Measurements from ENCODE around the gene KIRREL3.
"Not testable (repeated sequence)": the region's sequence is repeated elsewhere in the genome, so short reads cannot be mapped to it uniquely, and the experiment has no call there.

Gene KIRREL3

GRCh38 chr11:126959700-126960099, 40.9 kb downstream of the KIRREL3 start:
- Histone ChIP-seq H3K4me2 (ENCODE audit: low read depth, low read length, poor library complexity, severe bottlenecking) (no peak overlapping the region), H3K9me3 (ENCODE audit: insufficient read depth, low read length) (no peaks in the 10 kb centered on the region), H2AFZ (ENCODE audit: low read depth, low read length, severe bottlenecking) (no peak overlapping the region), H3K4me3 (ENCODE audit: insufficient read depth, low read length, poor library complexity, severe bottlenecking) (no peak overlapping the region), H3K27ac (ENCODE audit: low read depth, low read length) (no peak overlapping the region), H3K27me3 (ENCODE audit: low read length) (no peaks in the 10 kb centered on the region), H3K79me2 (ENCODE audit: insufficient read depth, low read length) (no peaks in the 10 kb centered on the region), H4K20me1 (ENCODE audit: low read depth, low read length) (no peaks in the 10 kb centered on the region), H3F3A (ENCODE audit: insufficient read depth) (no peaks in the 10 kb centered on the region), H3K9me2 (replicated peaks; ENCODE audit: insufficient read depth, low read length) (no peaks in the 10 kb centered on the region), H3K36me3 (ENCODE audit: low read length) (no peaks in the 10 kb centered on the region), H3K9ac (ENCODE audit: low read length) (no peak overlapping the region)
- TF ChIP-seq EZH2phosphoT487 (conservative IDR thresholded peaks at IDR 0.05; ENCODE audit: low read length): no peak
- no peak for TF ChIP-seq CTCF (IDR thresholded peaks at IDR 0.05; ENCODE audit: insufficient read depth, low read length, poor library complexity, severe bottlenecking)

GRCh38 chr11:126956635-126957034, 43.9 kb downstream of the KIRREL3 start:
- Histone ChIP-seq H4K20me1 (ENCODE audit: low read depth, low read length) (no peaks in the 10 kb centered on the region), H3K4me3 (ENCODE audit: insufficient read depth, low read length, poor library complexity, severe bottlenecking) (no peak overlapping the region), H3K9me3 (ENCODE audit: insufficient read depth, low read length) (no peaks in the 10 kb centered on the region), H3K36me3 (ENCODE audit: low read length) (no peaks in the 10 kb centered on the region), H3F3A (ENCODE audit: insufficient read depth) (no peaks in the 10 kb centered on the region), H3K27ac (ENCODE audit: low read depth, low read length) (no peak overlapping the region), H3K9me2 (replicated peaks; ENCODE audit: insufficient read depth, low read length) (no peaks in the 10 kb centered on the region), H3K4me2 (ENCODE audit: low read depth, low read length, poor library complexity, severe bottlenecking) (no peak overlapping the region), H2AFZ (ENCODE audit: low read depth, low read length, severe bottlenecking) (no peak overlapping the region), H3K27me3 (ENCODE audit: low read length) (no peaks in the 10 kb centered on the region), H3K9ac (ENCODE audit: low read length) (no peak overlapping the region), H3K79me2 (ENCODE audit: insufficient read depth, low read length) (no peaks in the 10 kb centered on the region)
- TF ChIP-seq CTCF (IDR thresholded peaks at IDR 0.05; ENCODE audit: insufficient read depth, low read length, poor library complexity, severe bottlenecking) (no peak), EZH2phosphoT487 (conservative IDR thresholded peaks at IDR 0.05; ENCODE audit: low read length) (no peak)

GRCh38 chr11:126952533-126952932, 48.0 kb downstream of the KIRREL3 start:
- H3K36me3 ChIP-seq (ENCODE audit: low read length); H3K4me3 ChIP-seq (ENCODE audit: insufficient read depth, low read length, poor library complexity, severe bottlenecking); H3K27ac ChIP-seq (ENCODE audit: low read depth, low read length); H4K20me1 ChIP-seq (ENCODE audit: low read depth, low read length); H2AFZ ChIP-seq (ENCODE audit: low read depth, low read length, severe bottlenecking); H3K4me2 ChIP-seq (ENCODE audit: low read depth, low read length, poor library complexity, severe bottlenecking); H3K79me2 ChIP-seq (ENCODE audit: insufficient read depth, low read length); H3K27me3 ChIP-seq (ENCODE audit: low read length); H3F3A ChIP-seq (ENCODE audit: insufficient read depth); H3K9me2 ChIP-seq (replicated peaks; ENCODE audit: insufficient read depth, low read length); H3K9ac ChIP-seq (ENCODE audit: low read length); H3K9me3 ChIP-seq (ENCODE audit: insufficient read depth, low read length): not testable (repeated sequence)

GRCh38 chr11:126951465-126951864, 49.1 kb downstream of the KIRREL3 start:
- Histone ChIP-seq H3K36me3 (ENCODE audit: low read length) (no peaks in the 10 kb centered on the region), H3K27ac (ENCODE audit: low read depth, low read length) (no peak overlapping the region), H3K9ac (ENCODE audit: low read length) (no peak overlapping the region), H3K27me3 (ENCODE audit: low read length) (no peaks in the 10 kb centered on the region), H4K20me1 (ENCODE audit: low read depth, low read length) (no peaks in the 10 kb centered on the region), H3K4me2 (ENCODE audit: low read depth, low read length, poor library complexity, severe bottlenecking) (no peak overlapping the region), H2AFZ (ENCODE audit: low read depth, low read length, severe bottlenecking) (no peak overlapping the region), H3K4me3 (ENCODE audit: insufficient read depth, low read length, poor library complexity, severe bottlenecking) (no peak overlapping the region), H3K9me2 (replicated peaks; ENCODE audit: insufficient read depth, low read length) (no peaks in the 10 kb centered on the region), H3F3A (ENCODE audit: insufficient read depth) (no peaks in the 10 kb centered on the region), H3K9me3 (ENCODE audit: insufficient read depth, low read length) (no peaks in the 10 kb centered on the region), H3K79me2 (ENCODE audit: insufficient read depth, low read length) (no peaks in the 10 kb centered on the region)
- TF ChIP-seq CTCF (IDR thresholded peaks at IDR 0.05; ENCODE audit: insufficient read depth, low read length, poor library complexity, severe bottlenecking) (no peak), EZH2phosphoT487 (conservative IDR thresholded peaks at IDR 0.05; ENCODE audit: low read length) (no peak)

Data from SU-DHL-6 (cell line).